GM18951 (cell line): ENCODE results near the gene ARHGEF17.

Source experiments
- POLR2A ChIP-seq: IDR thresholded peaks from 4 replicates; pipeline ENCODE4 v1.6.1; 2011; ENCODE audit warnings: mild to moderate bottlenecking; ENCODE audit not compliant: insufficient read length, insufficient read depth; ENCODE audit errors: extremely low read depth
- in situ Hi-C: fragments of 300-500 bp; cut with MboI; formaldehyde crosslinking; loops from one replicate; pipeline ENCODE4 v1.12.0; 2022; ENCODE audit warnings: low sequenced_read_pairs, mixed read lengths, inconsistent platforms; ENCODE audit not compliant: unreplicated experiment

ARHGEF17 gene

DNA sequence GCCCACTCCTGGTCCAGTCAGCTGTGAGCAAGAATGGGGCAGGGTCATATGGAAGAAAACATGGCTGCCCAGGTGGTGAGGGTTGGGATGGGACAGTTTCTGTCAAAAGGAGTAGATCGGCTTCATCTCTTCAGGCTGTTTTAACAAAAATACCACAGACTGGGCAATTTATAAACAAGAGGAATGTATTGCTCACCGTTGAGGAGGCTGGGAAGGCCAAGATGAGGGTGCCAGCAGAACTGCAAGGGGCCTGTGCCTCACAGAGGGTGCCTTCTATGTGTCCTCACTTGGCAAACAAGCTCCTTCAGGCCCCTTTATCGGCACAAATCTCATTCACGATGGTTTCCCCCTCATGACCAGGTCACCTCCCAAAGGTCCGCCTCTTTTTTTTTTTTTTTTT, 50.0 kb downstream of the ARHGEF17 start:
- in situ Hi-C loops: no loop called here
- TF ChIP-seq POLR2A: no peak

DNA sequence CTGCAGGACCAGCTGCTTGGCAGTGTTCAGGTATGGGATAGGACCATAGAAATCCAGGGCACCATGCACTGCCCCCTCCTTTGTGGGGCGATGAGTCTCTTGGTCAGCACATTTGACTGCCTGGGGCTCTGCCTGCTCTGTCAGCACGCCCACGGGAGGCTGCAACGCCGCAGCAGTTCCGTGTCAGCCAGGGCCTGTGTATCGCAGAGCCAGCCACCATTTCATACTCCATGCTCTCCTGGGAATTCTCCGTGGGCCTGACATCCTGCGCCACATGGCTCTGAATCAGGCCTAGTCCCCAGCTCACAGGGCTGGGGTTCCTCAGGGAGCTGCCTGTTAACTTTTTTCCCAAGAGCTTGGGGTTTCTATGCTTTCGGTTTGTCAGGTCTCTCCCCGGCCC, 51.3 kb downstream of the ARHGEF17 start:
- in situ Hi-C loops: no loop called here
- no peak for TF ChIP-seq POLR2A

DNA sequence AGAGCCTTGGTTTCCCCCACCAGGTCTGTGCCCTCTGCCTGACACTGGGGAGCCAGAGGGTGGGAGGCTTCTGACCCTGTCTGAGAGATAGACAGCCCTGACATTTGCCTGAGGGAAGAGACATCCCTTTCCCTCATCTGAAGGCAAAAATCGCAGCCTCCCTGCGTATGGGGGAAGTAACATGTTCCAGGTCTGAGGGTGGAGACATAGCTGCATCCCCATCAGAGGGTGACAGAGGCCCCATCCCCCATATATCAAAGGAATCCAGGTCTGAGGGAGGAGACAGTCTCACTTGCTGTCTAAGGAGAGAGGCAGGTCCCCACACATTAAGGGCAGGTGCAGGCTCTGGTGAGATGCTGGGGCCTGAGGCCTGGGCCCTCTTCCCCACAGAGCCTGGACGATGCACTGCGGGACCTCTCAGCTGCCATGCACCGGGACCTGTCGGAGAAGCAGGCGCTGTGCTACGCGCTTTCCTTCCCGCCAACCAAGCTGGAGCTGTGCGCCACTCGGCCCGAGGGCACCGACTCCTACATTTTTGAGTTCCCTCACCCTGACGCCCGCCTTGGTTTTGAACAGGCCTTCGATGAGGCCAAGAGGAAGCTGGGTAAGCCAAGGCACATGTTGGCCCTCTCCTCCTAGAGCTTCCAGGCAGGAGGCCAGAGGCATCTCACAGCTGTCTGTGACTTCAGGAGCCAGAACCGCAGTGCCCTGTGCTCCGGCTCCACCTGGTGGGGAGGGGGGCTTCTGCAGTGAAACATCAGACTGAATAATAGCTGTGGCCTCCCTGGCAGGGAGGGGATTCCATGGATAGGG, 52.1 kb downstream of the ARHGEF17 start:
- in situ Hi-C loops: no loop called here

DNA sequence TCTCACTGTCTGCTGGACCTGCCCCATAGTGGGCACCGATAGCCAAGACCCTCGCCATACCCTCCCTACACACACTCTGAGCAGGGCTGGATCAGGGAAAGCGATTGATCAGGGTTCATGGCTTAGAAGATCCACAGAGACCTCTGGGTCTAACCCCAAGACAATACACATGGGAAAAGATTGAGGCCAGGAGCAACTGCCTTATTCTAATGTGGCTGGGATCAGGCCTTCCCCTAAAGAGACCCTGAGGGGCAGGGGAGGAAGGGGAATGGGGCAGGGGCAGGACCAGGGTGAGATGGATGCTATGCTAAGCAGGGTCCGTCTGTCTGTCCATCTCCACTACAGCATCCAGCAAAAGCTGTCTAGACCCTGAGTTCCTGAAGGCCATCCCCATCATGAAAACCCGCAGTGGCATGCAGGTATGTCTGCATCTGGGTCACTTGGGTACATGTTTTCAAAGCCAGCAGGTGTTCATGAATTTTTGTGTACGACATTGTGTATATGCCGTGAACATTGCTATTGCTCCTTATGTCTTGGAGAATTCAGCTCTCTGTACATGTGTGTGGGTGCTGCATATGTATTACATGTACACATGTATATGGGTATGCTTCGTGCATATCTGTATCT, 52.8 kb downstream of the ARHGEF17 start:
- TF ChIP-seq POLR2A: no peak
- in situ Hi-C loops: no loop called here

More for the DNA sequence above, 52.1 kb downstream of the ARHGEF17 start:
- TF ChIP-seq POLR2A: no peak

DNA sequence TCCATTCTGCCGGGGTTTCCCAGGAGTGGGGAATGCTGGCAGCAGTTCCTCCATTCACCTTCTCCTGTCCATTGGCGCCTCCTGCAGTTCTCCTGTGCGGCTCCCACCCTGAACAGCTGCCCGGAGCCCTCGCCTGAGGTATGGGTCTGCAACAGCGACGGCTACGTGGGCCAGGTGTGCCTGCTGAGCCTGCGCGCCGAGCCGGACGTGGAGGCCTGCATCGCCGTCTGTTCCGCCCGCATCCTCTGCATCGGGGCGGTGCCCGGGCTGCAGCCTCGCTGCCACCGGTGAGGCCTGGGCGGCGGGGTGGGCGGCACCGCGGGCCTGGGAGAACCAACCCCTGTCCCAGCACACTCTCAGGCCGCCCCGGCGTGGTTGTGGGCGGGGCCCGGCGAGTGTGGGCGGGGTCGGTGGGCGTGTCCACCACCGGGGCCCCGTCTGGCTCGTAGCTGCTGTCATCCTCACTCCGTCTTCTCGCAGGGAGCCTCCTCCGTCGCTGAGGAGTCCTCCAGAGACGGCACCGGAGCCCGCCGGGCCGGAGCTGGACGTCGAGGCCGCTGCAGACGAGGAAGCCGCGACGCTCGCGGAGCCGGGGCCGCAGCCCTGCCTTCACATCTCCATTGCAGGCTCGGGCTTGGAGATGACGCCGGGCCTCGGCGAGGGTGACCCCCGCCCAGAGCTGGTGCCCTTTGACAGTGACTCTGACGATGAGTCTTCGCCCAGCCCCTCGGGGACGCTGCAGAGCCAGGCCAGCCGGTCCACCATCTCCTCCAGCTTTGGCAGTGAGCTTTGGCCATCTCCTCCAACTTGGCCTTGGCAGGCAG, 54.1 kb downstream of the ARHGEF17 start:
- in situ Hi-C loops: no loop called here
- TF ChIP-seq POLR2A: no peak

DNA sequence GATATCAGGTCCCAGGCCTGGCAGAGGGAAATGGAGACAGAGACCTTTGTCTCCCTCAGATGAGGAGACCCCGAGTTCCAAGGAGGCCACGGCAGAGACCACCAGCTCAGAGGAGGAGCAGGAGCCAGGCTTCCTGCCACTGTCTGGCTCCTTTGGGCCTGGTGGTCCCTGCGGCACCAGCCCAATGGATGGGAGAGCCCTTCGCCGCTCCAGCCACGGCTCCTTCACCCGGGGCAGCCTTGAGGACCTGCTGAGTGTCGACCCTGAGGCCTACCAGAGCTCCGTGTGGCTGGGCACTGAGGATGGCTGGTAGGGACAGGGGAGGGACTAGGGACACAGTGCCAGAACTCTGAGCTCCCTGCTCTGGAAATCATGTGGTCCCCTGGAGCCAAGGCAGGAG, 55.1 kb downstream of the ARHGEF17 start:
- in situ Hi-C loops: no loop called here
- TF ChIP-seq POLR2A: no peak

DNA sequence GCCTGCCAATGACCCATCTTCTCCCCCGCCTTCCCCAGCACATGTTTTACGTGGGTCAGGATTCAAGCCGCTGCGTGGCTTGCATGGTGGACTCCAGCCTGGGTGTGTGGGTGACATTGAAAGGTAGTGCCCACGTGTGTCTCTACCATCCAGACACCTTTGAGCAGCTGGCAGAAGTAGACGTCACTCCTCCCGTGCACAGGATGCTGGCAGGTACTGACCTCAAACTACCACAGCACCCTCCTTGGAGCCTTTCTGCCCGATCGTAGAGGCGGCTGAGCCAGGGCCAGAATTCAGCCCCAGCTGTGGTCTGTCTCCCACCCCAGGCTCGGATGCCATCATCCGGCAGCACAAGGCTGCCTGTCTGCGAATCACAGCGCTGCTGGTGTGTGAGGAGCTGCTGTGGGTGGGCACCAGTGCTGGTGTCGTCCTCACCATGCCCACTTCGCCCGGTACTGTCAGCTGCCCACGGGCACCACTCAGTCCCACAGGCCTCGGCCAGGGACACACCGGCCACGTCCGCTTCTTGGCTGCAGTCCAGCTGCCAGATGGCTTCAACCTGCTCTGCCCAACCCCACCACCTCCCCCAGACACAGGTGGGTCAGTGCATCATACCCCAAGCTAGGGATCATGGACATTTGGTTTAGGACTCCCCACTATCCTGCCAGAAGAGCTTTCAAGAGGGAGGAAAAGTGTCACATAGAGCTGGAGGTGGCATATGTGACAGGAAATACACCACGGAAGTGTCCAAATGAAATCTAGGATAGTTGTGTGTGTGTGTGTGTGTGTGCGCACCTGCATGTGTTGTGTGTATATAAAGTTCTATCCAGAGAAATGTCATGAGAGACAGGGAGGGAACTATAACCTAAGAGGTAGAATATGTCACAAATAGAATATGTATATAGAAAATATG, 57.5 kb downstream of the ARHGEF17 start:
- in situ Hi-C loops: no loop called here
- no peak for TF ChIP-seq POLR2A

DNA sequence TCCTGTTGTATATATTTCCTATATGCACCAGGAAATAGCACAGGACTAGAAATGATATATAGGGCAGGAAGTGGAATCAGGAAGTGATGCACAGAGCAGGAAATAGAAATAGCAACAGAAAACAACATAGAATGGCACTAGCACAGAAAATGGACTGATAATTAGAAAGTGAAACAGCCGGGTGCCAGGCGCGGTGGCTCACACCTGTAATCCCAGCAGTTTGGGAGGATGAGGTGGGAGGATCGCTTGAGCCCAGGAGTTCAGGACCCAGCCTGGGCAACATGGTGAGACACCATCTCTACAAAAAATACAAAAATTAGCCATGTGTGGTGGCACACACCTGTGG, 58.2 kb downstream of the ARHGEF17 start:
- in situ Hi-C loops: no loop called here

DNA sequence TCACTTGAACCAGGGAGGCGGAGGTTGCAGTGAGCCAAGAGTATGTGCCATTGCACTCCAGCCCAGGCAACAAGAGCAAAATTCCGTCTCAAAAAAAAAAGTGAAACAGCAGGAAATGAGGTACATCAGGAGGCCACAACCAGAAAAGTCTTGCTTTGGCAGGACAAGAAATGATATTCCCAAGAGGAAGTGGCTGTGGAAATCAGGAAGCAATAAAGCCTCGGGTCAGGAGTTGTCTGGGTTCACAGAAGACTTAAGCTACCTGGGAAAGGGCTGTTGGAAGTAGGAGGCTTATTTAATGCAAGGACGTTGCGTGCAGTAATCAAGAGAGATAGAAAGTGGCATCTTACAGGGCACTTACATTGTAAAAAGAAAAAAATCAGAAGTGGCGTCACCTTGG, 58.9 kb downstream of the ARHGEF17 start:
- in situ Hi-C loops: no loop called here
- TF ChIP-seq POLR2A: no peak

More for the DNA sequence above, 58.2 kb downstream of the ARHGEF17 start:
- TF ChIP-seq POLR2A: no peak

DNA sequence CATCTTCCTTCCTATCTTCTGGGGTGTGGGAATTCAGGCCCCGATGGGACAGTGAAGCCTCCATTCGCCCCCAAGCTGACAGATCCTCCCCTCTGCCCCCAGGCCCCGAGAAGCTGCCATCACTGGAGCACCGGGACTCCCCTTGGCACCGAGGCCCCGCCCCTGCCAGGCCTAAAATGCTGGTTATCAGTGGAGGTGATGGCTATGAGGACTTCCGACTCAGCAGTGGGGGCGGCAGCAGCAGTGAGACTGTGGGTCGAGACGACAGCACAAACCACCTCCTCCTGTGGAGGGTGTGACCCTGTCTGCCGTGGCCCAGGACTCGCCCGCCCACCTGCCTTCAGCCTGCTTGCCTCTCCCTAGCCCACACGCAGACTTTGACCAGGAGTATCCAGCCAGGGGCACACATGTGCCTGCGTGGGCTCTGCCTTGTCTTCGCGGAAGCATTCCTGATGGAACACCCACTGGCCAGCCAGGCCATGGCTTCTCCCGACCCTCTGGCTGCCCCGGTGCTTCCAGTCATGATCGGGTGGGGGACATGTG, 59.5 kb downstream of the ARHGEF17 start:
- TF ChIP-seq POLR2A: no peak
- in situ Hi-C loops: no loop called here

DNA sequence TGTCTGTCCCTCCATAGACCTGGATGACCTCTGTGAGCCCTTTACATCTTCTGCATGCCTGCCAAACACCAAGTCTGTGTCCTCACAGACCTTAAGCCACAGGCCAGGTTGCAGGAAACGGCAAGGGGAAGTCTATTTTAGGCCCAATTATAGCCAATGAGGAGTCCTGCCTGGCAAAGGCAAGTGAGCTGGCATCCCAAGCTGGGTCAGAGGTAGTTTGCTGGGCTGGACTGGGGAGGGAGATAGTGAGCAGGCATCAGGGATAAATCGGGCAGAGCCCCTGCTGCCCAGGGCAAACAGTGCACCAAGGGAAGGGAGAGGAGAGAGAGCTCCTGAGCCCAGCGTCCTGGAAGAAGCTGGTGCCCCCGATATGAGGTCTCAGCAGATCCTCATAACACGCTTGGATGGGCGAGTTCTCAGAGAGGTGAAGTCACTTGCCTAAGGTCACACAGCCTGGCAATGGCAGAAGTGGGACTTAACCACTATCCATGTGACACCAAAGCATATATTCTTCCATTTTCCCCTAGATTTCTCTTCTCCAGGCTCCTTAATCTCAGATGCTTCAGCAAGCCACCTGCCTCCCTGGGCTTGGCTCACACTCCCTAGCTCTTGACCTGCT, 64.4 kb downstream of the ARHGEF17 start:
- in situ Hi-C loops: no loop called here
- no peak for TF ChIP-seq POLR2A

DNA sequence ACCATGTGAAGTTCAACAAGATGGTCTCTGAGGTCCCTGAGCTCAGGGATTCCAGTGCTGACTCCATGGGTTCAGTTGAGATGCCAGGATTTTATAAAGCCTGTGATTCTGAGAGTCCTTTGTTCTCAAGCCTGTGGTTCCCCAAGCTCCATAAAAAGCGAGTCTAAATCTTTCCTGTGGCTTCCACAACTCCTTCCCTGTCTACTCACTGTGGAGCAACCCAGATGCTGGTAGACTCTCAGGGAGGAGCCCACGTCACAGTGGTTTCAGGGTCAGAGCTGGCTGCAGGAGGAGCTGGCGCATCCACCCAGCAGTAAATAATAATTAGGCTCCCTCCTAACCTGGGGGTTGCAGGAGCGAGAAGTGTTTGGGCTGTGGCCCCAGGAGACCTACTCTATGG, 66.1 kb downstream of the ARHGEF17 start:
- no peak for TF ChIP-seq POLR2A
- in situ Hi-C loops: no loop called here
